HG03378 (cell line): ENCODE results near the gene FOXP4.
A peak's percentile ranks its signal among the peaks of the same experiment; 100 is the strongest.

Experiments used
- ATAC-seq: cut with Tn5 transposase; IDR thresholded peaks from one replicate; pipeline ENCODE4 v1.9.1; 2021; ENCODE audit warnings: mild to moderate bottlenecking, moderate library complexity; ENCODE audit not compliant: unreplicated experiment

FOXP4 gene, protein sequence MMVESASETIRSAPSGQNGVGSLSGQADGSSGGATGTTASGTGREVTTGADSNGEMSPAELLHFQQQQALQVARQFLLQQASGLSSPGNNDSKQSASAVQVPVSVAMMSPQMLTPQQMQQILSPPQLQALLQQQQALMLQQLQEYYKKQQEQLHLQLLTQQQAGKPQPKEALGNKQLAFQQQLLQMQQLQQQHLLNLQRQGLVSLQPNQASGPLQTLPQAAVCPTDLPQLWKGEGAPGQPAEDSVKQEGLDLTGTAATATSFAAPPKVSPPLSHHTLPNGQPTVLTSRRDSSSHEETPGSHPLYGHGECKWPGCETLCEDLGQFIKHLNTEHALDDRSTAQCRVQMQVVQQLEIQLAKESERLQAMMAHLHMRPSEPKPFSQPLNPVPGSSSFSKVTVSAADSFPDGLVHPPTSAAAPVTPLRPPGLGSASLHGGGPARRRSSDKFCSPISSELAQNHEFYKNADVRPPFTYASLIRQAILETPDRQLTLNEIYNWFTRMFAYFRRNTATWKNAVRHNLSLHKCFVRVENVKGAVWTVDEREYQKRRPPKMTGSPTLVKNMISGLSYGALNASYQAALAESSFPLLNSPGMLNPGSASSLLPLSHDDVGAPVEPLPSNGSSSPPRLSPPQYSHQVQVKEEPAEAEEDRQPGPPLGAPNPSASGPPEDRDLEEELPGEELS

DNA sequence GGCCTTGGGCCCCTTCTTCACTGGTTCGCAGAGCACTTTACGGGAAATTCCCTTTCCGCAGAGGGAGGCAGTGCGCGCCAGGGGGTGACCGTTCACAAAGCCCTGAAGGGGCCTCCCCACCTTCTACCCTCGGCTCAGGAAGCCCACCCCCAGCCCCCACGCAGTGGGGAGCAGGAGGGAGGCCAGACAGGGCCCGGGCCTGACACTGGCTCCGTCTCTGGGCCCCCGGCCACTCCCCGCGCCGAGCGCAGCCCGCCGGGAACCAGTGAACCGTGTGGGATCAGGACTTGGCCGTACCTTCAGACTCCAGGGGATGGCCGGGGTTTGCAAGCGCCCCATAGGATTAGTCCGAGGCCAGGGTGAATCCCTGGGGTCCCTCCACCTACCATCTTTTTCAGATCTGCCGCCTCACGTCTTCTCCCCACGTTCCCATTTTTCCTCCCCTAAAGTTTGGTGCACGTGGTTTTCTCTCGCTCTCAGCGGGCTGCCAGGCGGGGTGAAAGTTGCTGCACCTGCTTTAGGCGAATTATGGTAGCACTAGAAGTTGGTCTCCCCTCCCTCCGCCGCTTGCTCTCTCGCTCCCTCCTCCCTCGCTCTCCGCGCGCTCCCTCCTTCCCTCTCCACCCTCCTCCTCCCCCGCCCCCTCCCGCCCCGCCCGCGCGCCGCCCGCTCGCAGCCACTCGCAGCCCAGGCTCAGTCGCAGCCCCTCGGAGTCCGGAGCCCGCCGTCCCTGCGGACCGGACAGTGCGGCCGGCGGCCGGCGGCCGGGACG, at the start of gene FOXP4:
TSS of gene FOXP4 (plus strand) at position 679 of the 772 bp plus-strand sequence. CDS start 19,380 bp downstream, outside the sequence.
- peak; percentile 56 for ATAC-seq

DNA sequence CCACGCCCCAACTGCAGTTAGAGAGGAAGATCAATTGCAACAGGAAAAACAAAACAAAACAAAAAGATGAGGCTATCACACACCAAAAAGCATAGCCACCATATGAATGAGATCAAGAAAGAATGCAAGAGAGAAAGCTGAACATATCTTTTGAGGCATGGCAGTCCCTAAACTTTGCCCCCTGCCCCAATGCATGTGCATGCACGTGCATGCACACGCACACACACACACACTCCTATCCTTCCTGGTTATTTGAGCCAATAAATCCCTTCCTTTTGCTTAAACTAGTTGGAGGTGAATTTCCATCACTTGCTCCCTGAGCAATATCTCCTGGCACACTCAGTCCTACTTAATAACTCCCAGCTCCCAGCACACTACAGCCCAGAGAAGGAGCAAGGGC, 48.6 kb upstream of the FOXP4 start:
- no peak for ATAC-seq

DNA sequence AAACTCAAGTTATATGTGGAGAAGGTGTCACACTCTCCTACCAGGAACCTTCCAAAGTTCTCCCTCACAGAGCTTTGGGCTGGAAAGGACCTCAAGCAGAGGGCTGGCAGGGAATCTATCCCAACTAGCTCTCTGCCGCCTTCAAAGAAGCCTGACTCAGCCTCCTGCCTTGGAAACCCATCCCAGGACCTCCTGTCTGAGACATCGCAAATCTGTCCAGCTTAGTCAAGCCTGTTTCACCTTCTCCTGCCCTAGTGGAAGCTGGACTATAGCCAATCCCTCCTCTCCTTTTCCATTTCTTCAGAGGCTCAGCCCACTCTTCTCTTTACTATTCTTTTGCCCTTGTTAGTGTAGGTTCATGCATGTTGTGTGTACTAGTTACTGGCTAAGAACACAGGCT, 48.2 kb upstream of the FOXP4 start:
- ATAC-seq = no peak

DNA sequence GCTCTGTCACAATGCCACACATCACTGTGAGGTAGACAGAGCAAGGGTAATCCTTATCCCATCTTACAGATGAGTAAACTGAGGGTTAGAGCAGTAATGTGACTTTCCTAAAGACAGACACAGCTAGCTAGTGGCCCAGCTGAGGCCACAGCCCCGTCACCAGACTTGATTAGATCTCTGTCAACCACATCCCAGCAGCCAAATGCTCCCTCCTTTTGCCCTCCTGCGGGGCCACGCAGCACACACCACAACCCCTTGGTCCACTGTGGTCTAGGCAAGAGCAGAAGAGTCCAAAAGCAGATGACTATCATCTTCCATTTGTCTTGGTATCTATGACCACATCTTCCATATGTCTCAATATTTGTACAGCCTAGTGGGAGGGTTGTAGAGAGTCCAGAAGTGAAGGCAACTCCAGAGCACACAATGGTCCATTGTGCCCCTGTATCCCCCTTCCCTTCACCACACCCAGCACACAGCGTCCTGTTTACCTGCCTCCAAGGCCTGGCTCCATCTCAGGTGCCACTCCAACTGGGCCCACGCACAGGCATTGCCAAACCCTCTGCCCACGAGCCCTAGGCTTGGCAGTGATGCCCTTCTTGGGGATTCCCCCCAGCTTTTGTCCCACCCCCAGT, 47.1 kb upstream of the FOXP4 start:
- ATAC-seq = no peak

DNA sequence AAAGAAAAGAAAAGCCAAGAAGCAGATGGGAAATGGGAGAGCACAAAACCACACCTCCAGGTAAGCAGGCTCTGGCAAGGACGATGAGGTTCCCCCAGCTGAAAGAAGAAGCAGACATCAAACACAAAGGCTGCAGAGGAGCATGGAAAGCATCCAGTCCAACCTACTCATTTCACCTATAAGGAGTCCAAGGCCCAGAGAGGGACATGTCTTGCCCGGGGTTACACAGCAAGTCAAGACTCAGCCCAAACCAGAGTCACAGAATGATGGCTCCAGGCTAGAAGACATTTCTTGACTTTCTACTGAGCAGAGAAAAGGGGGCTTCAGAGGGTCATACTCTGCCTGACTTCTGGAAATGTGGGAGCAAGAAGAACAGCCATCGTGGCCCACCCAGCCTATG, 45.6 kb upstream of the FOXP4 start:
- ATAC-seq = no peak

DNA sequence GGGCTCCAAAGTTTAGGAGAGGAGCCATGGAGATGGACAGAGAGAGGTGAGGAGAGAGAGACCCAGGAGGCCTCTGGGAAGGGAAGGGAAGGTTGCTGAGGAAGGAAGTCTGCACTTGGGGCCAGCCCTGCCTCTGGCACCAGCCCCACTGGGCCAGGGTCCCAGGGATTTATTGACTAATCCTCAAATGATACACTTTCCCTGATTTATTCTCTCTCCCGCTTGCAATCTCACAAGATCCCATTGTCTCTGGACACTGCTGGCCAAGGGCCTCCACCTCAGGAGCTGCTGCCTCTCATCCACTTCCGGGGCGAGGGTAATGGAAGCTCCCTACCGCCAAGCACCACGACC, 43.6 kb upstream of the FOXP4 start:
- no peak for ATAC-seq

DNA sequence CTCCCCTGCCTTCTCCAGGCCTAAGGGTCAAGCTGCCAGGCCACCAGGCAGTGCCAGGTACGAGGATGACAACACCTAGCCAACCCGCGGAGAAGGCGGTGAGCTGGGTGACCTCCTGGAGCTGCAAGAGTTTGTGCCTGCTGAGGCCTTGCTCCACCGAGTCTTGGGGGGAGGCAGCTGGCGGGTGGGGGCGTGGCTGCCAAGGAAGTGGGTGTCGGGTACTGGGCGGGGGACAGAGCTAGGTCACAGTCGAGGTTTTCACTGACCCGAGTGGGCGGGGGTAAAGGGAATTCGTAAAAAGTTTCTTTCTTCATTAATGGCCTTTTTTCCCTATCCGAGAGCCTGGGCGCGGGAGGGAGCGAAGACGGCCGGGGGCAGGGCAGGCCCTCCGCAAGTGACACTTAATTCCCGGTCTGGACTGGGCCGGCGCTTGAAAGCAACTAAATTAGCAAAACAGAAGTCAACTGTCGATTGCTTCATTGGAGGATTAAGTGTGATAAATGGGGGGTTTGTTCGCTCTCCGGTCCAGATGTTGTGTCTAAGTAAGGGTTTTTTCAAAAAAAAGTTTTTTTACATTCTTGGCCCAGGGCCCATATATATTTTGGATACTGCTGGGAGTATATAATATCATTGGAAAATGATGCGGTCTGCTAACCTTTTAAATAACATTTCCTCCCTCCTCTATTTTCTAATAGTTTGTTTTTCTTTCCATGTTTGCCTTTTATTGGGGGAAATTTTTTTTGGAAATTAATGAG, 43.1 kb upstream of the FOXP4 start:
- no peak for ATAC-seq

DNA sequence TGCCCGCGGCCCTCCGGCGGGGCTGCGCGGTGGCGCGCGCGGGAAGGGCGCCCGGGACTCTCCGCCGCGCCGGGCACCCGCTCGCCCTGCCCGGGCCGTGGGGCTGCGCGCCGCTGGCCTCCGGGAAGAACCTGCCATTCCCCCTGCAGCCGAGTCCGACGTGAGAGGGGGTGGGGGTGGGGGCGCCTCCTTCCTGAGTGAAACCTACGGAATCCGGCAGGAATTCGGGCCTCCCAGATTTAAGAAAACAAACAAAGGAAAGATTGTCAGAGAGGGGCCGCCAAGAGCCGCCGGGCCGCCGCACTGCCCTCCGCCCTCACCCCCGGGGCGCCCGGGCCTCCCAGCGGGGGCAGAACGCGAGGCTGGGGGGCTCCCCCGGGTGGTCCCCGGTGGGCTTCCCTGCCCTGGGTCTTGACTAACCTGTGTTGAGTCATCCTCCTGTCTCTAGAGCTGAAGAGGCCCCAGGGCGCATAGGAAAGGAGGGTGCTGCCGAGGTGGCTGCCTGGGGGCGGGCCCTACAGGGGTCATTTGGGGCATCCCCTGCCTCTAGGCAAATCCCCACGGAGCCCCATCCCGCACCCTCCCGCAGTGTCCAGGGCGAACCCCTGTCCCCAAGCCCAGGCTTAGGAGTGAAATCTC, 42.2 kb upstream of the FOXP4 start:
- no peak for ATAC-seq

DNA sequence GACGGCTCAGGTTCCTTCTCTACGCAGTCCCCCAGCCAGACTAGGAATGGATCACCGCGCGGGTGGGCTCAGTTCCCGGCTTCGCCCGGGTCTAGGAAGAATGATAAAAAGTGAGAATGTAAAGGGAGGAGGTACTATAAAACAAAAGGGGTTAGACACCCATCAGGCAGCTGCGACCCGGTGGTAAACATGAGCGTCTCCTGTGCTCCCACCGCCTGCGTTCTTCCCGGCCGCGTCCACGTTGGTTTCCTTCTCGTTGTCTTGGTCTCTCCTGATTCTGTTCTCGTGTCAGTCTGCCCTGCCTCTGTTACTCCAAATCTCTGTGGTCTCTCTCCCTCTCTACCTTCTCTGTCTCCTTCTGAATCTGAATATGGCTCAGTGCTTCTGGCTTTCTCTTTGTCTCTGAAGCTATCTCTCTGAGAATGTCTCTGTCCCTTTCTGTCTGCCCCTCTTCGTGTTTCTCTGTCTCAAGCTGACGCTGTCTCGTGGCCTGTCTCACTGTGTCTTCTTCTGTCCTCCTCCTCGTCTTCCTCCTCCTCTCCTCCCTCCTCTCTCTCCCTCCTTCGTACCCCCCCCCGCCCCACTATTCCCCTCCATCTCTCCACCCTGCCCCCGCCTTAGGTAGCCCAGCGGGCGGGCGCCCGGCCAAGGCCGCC, 41.6 kb upstream of the FOXP4 start:
- ATAC-seq = no peak

DNA sequence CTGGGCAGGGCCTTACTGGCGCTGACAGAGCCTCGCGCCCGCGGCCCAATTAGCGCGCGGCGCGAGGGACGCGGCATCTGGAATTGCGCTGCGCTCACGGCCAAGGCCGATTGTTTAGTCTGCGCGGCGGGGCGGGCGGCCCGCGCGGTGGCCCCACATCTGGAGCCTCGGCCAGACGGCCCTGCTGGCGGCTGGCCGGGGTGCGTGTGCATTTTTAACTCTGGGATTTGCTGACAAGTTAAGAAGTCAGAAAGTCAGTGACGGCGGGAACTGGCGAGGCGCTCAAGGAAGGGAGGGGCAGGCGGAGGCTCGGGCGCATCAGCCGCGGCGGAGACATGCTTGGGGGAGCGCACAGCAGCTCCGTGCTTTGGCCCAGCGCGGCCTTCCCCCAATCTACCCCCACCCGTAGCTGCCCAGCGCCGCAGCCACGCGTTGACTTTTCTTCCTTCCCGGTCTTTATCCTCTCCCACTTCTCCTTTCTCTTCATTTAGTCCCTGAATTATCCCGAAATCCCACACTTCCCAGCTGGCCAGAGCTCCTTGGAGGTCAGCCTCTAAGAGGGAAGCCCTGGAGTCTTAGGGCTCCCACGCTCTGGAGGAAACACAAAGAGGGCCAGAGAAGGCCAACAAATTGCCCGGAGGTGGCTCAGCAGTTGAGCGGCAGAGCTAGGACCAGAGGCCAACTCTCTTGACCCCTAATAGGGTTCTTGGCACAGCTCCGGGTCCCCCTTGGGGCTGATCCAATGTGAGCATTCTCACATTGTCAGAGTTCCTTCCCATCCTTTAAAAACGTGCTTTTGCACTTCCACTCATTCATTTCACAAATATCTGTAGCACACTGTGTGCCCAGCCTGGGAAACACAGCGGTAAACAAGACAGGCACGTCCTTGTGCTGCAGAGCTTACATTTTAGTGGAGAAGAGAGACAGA, 40.8 kb upstream of the FOXP4 start:
- ATAC-seq = no peak

DNA sequence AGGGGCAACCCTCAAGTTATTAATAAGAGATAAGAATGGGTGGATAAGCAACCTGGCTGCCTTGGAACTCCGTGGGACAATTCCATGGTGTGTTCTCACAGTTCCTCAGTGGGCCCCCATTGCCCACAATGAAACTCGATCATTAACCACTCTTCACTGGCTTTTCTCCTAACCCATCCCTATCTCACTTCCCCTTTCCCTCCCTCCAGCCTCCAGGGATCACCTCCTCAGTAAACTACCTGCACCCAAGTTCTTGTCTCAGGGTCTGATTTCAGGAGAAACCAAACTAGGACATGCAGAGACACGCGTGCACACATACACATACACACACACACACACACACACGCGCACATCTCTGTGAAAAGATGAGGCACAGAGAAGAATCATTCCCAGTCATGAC, 37.7 kb upstream of the FOXP4 start:
- ATAC-seq = no peak

DNA sequence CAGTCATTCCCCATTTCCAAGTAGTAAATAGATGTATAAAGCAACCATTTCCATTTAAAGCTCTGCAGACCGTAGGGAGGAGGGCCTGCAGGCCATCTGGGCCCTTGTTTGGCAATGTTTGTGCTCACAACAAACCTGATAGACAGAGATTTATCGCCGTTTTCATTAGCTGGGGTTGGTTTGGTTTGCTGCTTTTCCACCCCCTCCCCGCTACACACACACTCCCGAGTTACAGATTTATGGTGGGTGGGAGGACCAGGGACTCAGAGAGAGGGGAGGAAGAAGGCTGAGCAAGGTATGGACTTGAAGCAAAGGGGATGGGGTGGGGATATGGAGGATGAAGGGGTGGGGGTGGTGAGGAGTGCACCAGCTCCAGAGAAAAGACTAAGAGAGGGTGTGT, 36.6 kb upstream of the FOXP4 start:
- ATAC-seq = no peak

DNA sequence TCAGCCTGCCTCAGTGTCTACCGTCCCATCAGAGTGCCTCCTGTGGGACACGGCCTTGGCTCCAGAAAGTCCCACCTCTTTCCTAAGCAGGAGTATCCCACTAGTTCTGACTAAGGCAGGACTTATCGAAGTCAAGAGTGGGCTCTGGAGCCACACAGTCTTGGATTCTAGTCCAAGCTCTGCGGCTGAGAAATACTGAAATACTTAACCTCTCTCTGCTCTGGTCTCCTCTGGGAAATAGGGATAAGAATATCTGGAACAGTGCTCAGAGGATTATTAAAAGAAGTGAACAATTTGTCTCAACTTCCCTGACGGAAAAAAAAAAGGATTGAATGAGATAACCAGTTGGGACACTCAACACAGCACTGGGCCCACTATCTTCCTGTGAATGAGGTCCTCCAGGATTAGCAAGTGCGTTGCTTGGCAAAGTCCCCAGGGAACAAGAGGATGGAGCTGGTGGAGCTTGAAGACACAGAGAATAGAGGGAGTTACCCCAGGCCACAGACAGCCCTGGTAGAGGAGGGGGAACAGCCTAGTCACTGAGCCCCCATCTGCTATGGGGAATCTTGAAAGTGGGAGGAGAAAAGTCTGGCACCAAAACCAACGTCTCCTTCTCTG, 34.6 kb upstream of the FOXP4 start:
- ATAC-seq = no peak

DNA sequence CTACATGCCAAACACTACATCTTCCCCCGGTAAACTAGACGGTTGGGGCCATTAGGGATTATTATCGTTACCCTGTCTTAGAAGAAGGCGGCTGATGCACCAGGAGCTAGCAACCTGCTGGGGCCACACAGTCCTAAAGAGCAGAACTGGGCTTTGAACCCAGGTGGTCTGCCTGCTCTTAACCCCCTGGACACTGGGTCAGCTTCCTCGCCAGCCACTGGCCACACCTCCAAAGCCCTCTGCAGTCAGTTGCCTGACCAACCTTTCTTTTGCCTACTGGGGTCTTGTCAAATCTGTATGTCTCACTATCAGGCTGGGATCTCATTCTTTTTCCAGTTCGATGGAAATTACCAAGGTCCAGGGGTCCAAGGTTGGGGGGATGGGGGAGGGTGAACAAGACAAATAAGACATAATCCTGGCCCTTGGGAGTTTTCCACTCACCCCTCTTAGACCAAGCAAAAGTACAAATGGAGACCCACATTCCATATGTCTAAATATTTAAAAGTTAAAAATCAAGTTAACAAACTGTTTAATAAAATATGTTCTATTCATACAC, 34.0 kb upstream of the FOXP4 start:
- no peak for ATAC-seq

DNA sequence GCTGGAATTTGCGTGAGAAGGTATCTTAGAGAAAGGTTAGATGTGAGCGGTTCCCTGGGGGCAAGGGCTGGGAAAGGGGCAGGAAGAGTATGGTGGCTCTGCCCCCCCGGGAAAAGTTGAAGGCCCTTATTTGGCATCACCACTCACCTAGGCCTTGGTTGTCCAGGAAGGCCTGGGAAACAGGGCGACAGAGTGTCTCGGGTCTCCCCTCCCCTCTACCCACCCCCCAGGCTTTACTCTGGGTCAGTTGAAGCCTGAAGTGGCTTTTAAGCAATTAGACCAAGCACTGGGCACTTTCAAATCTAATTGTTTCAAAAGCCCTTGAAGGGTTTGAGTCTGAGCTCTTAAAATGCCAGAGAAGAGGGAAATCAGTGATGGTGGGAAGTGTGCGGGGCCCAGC, 30.2 kb upstream of the FOXP4 start:
- ATAC-seq = no peak

DNA sequence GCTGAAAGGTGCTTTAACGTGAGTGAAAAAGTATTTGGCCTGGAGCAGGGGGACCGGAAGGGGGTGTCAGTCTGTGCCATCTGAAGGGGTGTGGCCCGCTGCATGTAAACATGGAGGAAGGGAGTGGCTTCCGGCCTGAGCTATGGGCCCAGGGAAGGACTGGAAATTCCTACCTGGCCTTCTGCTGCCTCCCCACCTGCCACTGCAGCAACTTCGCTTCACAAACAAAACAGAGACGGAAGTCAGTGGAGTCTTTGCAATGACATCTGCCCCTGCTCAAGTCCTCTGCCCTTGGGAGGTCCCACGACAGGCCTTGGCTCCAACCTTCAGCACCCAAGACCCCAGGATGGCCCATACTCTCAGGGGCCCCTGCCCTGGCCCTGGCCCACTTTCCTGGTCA, 28.1 kb upstream of the FOXP4 start:
- no peak for ATAC-seq

DNA sequence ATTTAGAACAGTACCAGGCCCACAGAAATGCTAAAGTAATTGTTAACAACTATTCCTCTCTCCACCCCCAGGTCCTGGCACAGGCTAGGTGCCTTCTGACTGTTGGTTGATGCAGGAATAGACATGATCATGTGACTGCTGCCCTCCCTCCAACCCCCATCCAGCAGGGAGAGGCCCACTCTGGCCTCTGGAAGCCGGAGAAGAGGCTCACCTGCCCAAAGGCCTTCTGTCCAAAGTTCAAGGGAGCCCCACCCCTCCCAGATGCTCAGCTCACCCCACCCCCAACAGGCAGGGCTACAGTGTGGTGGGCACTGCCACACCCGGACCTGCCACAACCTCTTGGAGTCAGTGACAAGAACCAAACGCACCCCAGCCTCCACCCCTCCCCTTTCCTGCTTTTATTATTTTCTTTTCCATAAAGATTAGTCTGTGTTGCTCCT, 26.9 kb upstream of the FOXP4 start:
- no peak for ATAC-seq
